GM18502 (cell line): ENCODE measurements around the gene ELK4.
A peak's percentile ranks its signal among the peaks of the same experiment; 100 is the strongest.

Experiments used
- ATAC-seq: cut with Tn5 transposase; IDR thresholded peaks from one replicate; pipeline ENCODE4 v1.9.1; 2021; ENCODE audit warnings: mild to moderate bottlenecking; ENCODE audit not compliant: unreplicated experiment, poor library complexity

ELK4 gene

GRCh38 chr1:205631768-205632668 lies at the start of gene ELK4:
TSS of gene ELK4 (minus strand) at chr1:205632011. CDS start at chr1:205623882, 8,129 bp downstream.
- peak; percentile 80 for ATAC-seq

- no peak for ATAC-seq
Observed at GRCh38 chr1:205681364-205681763, 49.6 kb upstream of the ELK4 start.

GRCh38 chr1:205680073-205680851 lies 48.5 kb upstream of the ELK4 start, which contains the start of gene SLC45A3:
TSS of gene SLC45A3 (minus strand) at chr1:205680509. CDS start at chr1:205664656, 15,853 bp downstream.
- peak; percentile 61 for ATAC-seq

- no peak for ATAC-seq
Observed at GRCh38 chr1:205678286-205679111, 46.7 kb upstream of the ELK4 start.

GRCh38 chr1:205677167-205677566 lies 45.4 kb upstream of the ELK4 start:
- ATAC-seq = no peak

DNA sequence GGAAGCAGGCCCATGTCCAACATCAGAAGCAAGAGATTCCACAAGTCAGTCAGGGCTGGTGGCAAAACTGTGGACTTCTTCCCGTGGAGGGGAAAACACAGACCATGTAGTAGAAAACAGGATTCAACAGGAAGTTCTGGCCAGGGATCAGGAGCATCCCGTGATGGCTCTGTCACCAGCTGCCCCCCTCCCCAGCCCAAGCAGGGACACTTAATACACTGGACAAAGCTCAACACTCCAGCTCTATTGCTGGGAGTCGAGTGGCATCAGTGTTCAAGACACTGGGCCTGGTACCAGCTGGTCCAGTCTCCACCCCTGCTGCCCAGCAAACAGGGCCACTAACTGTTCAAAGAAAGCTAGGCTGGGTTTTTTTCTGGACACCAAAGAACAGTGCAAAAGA lies 44.8 kb upstream of the ELK4 start:
- no peak for ATAC-seq

- no peak for ATAC-seq
Observed at GRCh38 chr1:205676002-205676401, 44.2 kb upstream of the ELK4 start.

GRCh38 chr1:205675247-205675646 lies 43.4 kb upstream of the ELK4 start:
- ATAC-seq = no peak

GRCh38 chr1:205672970-205673369 lies 41.2 kb upstream of the ELK4 start:
- no peak for ATAC-seq

GRCh38 chr1:205672395-205672889 lies 40.6 kb upstream of the ELK4 start:
- no peak for ATAC-seq

DNA sequence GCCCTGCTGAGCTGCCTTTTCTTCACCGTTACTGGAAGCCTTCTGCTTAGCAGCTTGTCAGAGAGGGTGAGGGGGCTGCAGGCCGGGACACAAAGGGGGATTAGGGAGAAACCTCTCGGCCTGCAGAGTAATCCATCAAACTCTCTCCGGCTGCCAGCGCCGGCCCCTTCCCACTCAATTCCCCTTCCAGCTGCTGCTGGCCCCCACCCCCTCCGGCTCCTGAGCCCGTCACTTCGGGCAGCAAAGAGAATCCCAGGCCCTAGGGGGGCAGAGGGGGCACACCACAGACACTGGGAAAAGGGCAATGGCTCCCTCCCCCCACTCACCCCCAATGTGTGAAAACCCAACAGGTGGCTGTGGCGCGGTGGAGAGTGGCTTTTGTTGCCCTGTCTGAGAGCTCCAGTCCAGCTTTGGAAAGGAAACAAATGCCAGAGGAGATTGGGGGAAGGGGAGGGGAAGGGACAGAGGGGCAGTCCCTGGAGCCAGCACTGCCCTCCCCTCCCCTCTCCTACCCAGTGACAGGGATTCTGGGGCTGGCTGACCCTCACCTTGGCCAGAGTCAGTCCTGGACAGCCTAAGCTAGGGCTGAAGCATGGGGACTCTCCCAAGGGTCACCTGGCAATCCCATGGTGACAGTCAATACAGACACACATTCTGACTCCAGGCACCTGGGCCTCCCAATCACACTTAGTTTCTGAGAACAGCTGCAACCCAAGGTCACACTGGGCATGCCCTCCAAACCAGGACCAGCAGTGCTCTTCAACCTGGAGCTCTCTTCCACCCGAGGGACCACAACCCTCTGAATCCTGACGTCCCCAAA lies 39.0 kb upstream of the ELK4 start:
- no peak for ATAC-seq

- ATAC-seq = no peak
Observed at GRCh38 chr1:205670150-205670446, 38.3 kb upstream of the ELK4 start.

- peak; percentile 45 for ATAC-seq
Observed at GRCh38 chr1:205669341-205670149, 37.7 kb upstream of the ELK4 start.

GRCh38 chr1:205668951-205669340 lies 37.1 kb upstream of the ELK4 start:
- peak; percentile 23 for ATAC-seq

GRCh38 chr1:205667909-205668643 lies 36.3 kb upstream of the ELK4 start:
- ATAC-seq = no peak

GRCh38 chr1:205666372-205667166 lies 34.8 kb upstream of the ELK4 start:
- no peak for ATAC-seq
